Adrenal gland (tissue), 5 donors: ENCODE data around the gene CSNK1A1.

ENCODE experiments used
- POLR2A ChIP-seq, 2 donors: fragments of 450-650 bp; IDR thresholded peaks; one replicate each; pipeline ENCODE4 v1.6.1; 2017; ENCODE audit warnings: antibody characterized with exemption in 2 of 2, mild to moderate bottlenecking in 2 of 2, moderate library complexity in 1 of 2
- TF ChIP-seq, protein P1 (sequence below), 6 experiments: fragments of 450-650 bp in 4 of 6; fragments of 200-600 bp in 2 of 6; sonication (generic) in 1 of 6; IDR thresholded peaks; 1 replicate in 5 of 6; 2 replicates in 1 of 6; pipeline versions ENCODE4 v1.5.1 to v1.8.0; 2016 to 2021; ENCODE audit warnings: antibody characterized with exemption in 6 of 6, mild to moderate bottlenecking in 2 of 6, moderate library complexity in 1 of 6
- donor health status: DM: no; HTN: no; CAD: no.

DNA sequence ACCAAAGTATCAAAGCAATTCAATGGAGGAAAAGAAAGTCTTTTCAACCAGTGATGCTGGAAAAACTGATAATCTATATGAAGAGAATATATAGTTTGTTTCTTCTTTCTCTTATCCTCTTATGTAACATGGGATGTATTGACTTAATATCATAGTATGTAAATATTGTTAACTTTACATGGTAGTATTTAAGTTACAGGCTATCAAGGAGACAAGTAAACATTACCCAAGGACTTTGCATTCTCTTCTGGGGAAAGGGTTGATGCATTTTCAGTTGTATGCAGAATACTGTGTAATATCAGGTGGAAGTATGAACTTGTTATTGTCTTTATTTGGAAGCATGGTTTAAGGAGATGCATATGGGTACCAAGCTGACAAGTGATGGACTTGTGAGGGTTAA lies 20.9 kb upstream of the CSNK1A1 start:
- TF ChIP-seq, protein P1, sequence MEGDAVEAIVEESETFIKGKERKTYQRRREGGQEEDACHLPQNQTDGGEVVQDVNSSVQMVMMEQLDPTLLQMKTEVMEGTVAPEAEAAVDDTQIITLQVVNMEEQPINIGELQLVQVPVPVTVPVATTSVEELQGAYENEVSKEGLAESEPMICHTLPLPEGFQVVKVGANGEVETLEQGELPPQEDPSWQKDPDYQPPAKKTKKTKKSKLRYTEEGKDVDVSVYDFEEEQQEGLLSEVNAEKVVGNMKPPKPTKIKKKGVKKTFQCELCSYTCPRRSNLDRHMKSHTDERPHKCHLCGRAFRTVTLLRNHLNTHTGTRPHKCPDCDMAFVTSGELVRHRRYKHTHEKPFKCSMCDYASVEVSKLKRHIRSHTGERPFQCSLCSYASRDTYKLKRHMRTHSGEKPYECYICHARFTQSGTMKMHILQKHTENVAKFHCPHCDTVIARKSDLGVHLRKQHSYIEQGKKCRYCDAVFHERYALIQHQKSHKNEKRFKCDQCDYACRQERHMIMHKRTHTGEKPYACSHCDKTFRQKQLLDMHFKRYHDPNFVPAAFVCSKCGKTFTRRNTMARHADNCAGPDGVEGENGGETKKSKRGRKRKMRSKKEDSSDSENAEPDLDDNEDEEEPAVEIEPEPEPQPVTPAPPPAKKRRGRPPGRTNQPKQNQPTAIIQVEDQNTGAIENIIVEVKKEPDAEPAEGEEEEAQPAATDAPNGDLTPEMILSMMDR (IDR thresholded peaks at IDR 0.05) = no peak
- TF ChIP-seq POLR2A (IDR thresholded peaks at IDR 0.05) = no peak
